Measurements from ENCODE around the gene CIBAR2.
"Not testable (repeated sequence)": the region's sequence is repeated elsewhere in the genome, so short reads cannot be mapped to it uniquely, and the experiment has no call there.

CIBAR2 gene

GRCh38 chr16:85056211-85056748 lies 56.0 kb downstream of the CIBAR2 start:
- DNase-seq, result no peak

DNA sequence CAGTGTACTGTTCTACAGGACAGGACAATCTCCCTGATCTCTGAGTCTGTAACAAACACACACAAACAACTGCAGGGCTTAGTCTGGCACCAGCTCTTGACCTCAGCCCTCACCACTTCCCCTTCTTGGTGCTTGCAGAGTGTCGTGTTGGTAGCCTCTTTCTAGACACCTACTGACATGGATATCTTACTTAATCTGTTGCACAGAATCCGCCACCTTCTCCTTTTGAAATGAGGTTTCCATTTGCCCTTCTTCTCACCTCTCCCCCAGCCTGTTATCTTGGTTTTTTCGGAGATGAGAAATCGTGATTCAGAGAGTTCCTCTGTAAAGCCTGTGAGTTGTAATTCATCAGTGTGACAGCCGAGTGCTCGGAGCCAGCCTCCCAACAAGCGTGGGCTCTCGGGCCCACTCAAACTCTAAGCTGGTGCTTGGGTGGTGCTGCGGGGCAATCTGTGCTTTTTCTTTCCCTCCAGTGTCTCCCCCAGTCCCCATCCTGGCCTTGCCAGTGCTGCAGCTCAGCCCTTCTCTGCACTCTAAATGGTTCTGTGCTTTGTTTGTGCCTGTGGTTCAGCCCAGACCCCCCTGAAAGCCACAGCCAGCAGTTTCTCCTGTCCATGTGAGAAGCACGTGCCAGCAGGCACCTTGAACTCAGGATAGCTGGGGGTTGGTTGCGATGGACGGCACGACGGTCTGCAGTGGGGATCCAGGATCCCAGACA lies 56.6 kb downstream of the CIBAR2 start:
- peak; percentile 56 for DNase-seq

- DNase-seq, result no peak
These were observed 57.3 kb downstream of the CIBAR2 start for GRCh38 chr16:85054948-85055492.

GRCh38 chr16:85054321-85054720 lies 58.0 kb downstream of the CIBAR2 start:
- not testable (repeated sequence) for DNase-seq

DNA sequence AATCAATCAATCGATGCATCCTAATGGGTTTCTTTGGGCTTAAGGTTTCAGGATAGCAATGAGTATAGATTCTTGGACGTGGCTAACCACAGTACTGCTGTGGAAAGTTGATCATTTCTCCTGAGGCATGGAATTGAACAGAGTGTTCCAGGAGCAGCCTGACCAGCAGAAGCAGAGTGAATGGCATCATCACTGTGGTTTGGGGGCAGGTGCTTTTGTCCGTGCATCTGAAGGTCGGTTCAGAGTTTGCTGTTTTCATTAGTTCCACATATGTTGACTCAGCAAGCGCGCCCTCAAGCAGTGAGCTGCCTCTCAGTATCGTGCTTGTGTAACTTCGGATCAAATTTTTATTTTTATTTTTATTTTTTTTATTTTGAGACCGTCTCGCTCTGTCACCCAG lies 59.7 kb downstream of the CIBAR2 start:
- no peak for DNase-seq

- no peak for DNase-seq
These were observed 60.6 kb downstream of the CIBAR2 start for GRCh38 chr16:85051683-85052082.

GRCh38 chr16:85051067-85051581 lies 61.1 kb downstream of the CIBAR2 start:
- no peak for DNase-seq

DNA sequence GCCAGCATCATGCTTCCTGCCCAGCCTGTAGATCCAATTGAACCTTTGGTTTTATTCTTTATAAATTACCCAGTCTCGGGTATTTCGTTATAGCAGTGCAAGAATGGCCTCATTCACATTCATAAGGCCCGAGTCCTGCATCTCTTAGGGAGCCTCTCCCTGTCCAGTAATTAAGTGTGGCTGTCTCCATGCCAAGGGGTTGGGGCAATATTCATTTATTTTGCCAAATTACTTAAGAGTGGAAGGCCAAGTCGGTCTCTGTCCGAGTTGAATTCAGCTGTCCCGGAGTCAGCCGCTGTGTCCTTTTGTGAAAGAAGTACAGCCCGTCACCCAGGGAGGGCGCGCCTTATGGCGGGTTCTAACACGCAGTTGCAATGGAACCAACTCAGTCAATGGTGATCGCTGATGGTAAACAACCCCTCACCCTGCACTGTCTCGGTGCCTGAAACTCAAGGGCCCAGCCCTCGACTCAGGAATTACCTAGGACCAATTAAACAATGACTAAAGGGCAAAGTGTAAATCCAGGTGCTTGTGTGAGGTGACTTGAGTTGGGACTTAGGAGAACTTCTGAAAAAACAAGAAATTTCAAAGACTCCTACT lies 62.5 kb downstream of the CIBAR2 start:
- DNase-seq, result no peak

DNA sequence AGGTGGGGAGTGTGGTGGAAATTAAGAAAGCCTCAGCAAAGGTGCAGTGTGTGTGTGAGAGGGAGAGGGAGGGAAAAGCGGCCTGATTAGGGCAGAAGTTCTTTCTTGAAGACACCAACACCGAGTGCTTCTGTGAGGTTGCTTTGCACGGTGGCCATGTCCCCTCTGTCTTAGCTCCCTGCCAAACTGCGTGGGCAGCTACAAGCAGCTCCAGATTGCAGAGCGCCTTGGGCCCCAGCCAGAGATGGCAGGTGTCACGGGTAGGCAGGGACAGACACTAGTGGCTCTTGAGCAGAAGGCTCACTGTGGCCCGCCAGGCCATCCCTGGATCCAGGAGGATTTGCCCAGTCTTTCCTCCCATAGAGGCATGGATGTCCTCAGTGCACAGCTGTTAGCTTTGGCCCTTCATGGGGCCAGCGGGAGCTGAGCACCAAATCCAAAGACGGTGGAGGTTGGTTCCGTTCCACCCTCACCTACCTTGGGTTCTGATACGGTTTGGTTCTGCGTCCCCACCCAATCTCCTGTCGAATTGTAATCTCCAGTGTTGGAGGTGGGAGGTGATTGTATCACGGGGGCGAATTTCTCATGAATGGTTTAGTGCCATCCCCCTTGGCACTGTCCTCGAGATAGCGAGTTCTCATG lies 63.2 kb downstream of the CIBAR2 start:
- DNase-seq, result no peak
